ENCODE measurements around the gene HLA-DRB1.
"Not testable (repeated sequence)": the region's sequence is repeated elsewhere in the genome, so short reads cannot be mapped to it uniquely, and the experiment has no call there.

The HLA-DRB1 gene

GRCh38 chr6:32562940-32563339 is 26.7 kb downstream of the HLA-DRB1 start:
- no peak for DNase-seq (ENCODE audit: low read depth in 2 of 2)

GRCh38 chr6:32559747-32560146 is 29.9 kb downstream of the HLA-DRB1 start:
- no peak for DNase-seq (ENCODE audit: low read depth in 2 of 2)

- no peak for DNase-seq (ENCODE audit: low read depth in 2 of 2)
These were observed 31.1 kb downstream of the HLA-DRB1 start for GRCh38 chr6:32558426-32559057.

GRCh38 chr6:32554116-32554965 is 35.3 kb downstream of the HLA-DRB1 start:
- DNase-seq (ENCODE audit: low read depth in 2 of 2): no peak

GRCh38 chr6:32553037-32553742 is 36.5 kb downstream of the HLA-DRB1 start:
- DNase-seq (ENCODE audit: low read depth in 2 of 2): no peak

GRCh38 chr6:32551410-32551809 is 38.2 kb downstream of the HLA-DRB1 start:
- no peak for DNase-seq (ENCODE audit: low read depth in 2 of 2)

- no peak for DNase-seq (ENCODE audit: low read depth in 2 of 2)
These were observed 49.8 kb downstream of the HLA-DRB1 start for GRCh38 chr6:32539839-32540238.

GRCh38 chr6:32530431-32530793 is 59.2 kb downstream of the HLA-DRB1 start:
- DNase-seq (ENCODE audit: low read depth in 2 of 2): not testable (repeated sequence)

GRCh38 chr6:32529697-32530430 is 59.8 kb downstream of the HLA-DRB1 start, which contains the start of gene HLA-DRB5:
Gene HLA-DRB5, minus strand, starts transcription at chr6:32530287. Its CDS starts 63 bp downstream, at chr6:32530224.
- no peak for DNase-seq (ENCODE audit: low read depth in 2 of 2)

Measured in stimulated activated CD8-positive, alpha-beta memory T cell treated with anti-CD3 and anti-CD28 coated beads, Interleukin-2, amount 100 ng/mL, for 1 hour (primary cell).